Heart left ventricle (tissue), 16 donors: ENCODE results near the gene SSH2. TPM values are rescaled to one million over a fixed set of nuclear protein-coding genes. Genes with fewer than 3 reads are reported as not detected.
A peak's percentile ranks its signal among the peaks of the same experiment; 100 is the strongest.

Experiments used
- ATAC-seq, 4 donors: fragments of 200-7000 bp; cut with Tn5 transposase; one replicate each; pipeline ENCODE4 v1.9.1; 2020 to 2022; ENCODE audit warnings: moderate library complexity in 4 of 4, mild to moderate bottlenecking in 3 of 4, moderate number of reproducible peaks in 1 of 4
- DNase-seq, 5 donors: peaks; one replicate each; pipeline ENCODE4 v3.0.0-alpha.2; 2020
- H3K27ac ChIP-seq, 12 donors: fragments of 200-600 bp; sonication (generic) in 4 of 12; one replicate each; pipeline versions ENCODE4 v1.5.0 to v1.8.0; 2016 to 2022; ENCODE audit warnings: mild to moderate bottlenecking in 2 of 12
- H3K27me3 ChIP-seq, 9 donors: fragments of 200-600 bp; sonication (generic) in 2 of 9; one replicate each; pipeline versions ENCODE4 v1.5.1 to v1.8.0; 2016 to 2022; ENCODE audit warnings: mild to moderate bottlenecking in 3 of 9
- H3K36me3 ChIP-seq, 9 donors: fragments of 200-600 bp; sonication (generic) in 2 of 9; one replicate each; pipeline versions ENCODE4 v1.5.0 to v1.8.0; 2018 to 2022; ENCODE audit warnings: mild to moderate bottlenecking in 2 of 9
- H3K4me1 ChIP-seq, 12 donors: fragments of 200-600 bp; sonication (generic) in 4 of 12; one replicate each; pipeline versions ENCODE4 v1.5.0 to v1.8.0; 2016 to 2022; ENCODE audit warnings: mild to moderate bottlenecking in 3 of 12
- H3K4me3 ChIP-seq, 12 donors: fragments of 200-600 bp; sonication (generic) in 4 of 12; one replicate each; pipeline versions ENCODE4 v1.5.0 to v1.8.0; 2017 to 2022; ENCODE audit warnings: mild to moderate bottlenecking in 9 of 12, moderate library complexity in 4 of 12
- H3K9me3 ChIP-seq, 12 donors: fragments of 200-600 bp; sonication (generic) in 4 of 12; one replicate each; pipeline versions ENCODE4 v1.5.0 to v1.8.0; 2016 to 2022; ENCODE audit warnings: mild to moderate bottlenecking in 1 of 12
- CTCF ChIP-seq, 12 donors: fragments of 200-600 bp; sonication (generic) in 4 of 12; IDR thresholded peaks; one replicate each; pipeline versions ENCODE4 v1.5.0 to v1.8.0; 2018 to 2022; ENCODE audit warnings: antibody characterized with exemption in 12 of 12, mild to moderate bottlenecking in 5 of 12
- POLR2A ChIP-seq, 2 donors: fragments of 450-650 bp; IDR thresholded peaks; one replicate each; pipeline ENCODE4 v1.6.1; 2017; ENCODE audit warnings: antibody characterized with exemption in 2 of 2, mild to moderate bottlenecking in 2 of 2, moderate library complexity in 2 of 2
- WGBS, 4 donors: extraction: QIAGEN DNeasy Blood & Tissue Kit in 2 of 4; methylation state at CpG; one replicate each; pipeline versions ENCODE4 v1.1.5 to v1.1.7; 2013 to 2018; 5-methylcytosine and 5-hydroxymethylcytosine counted together
- intact Hi-C, 10 donors: fragments of 100-400 bp; cut with DNase I; formaldehyde crosslinking; loops; one replicate each; pipeline versions ENCODE4 v1.11.1 to v1.14.2; 2022
- polyA plus RNA-seq, 2 donors: library from polyadenylated mRNA; stranded (reverse); fragments of 200-250 nt; gene quantifications; one replicate each; pipeline ENCODE4 v1.2.3, GENCODE V29; 2013
- total RNA-seq, 9 donors: library from RNA; depleted of rRNA in 2 of 9; stranded (reverse); fragments of >200 nt in 2 of 9; fragmentation: NEBNext Ultra II Directional in 3 of 9; extraction: Animal tissue kit (Norgen Biotek cat#: 25700) in 3 of 9; gene quantifications; one replicate each; pipeline versions ENCODE4 v1.1.0 to v1.2.4, GENCODE V29; 2016 to 2023
- donor health status: ischemic (EF 13 %, LVEDD 7.1; RV severe dilation, severe dysfunction).
- donor health status: healthy with polysubstance abuse.
- donor health status: DM: no; HTN: yes; CAD: no.
- donor health status: DM: no; HTN: no; CAD: no.
- donor health status: ischemic (EF 25% LVEDD 6.9; RV normal size, moderate dysfunction).
- donor health status: ischemic (EF 25% LVEDD 5.7; RV mildly dilated, moderate dysfunction).
- donor health status: healthy.
- donor health status: DM: yes; HTN: yes; CAD: no.
- donor health status: ischemic (EF 35%, LVEDD 5.7; RV mildly dilated, moderate dysfunction).
- donor health status: nonischemic (EF 11% LVEDD 7.7; RV severe dilation, severe dysfunction).
- donor health status: DM: yes; HTN: yes; CAD: no.
- donor health status: PGD.
- donor health status: ischemic (EF 29% LVEDD 5.4; RV normal size, mild dysfunction).
- donor health status: nonischemic (EF 23%, LVEDD 6.1; RV moderate dilation, normal function).

Gene SSH2
- total and polyA plus RNA-seq, 11 donors = 20.8 to 46.7 (median 36.6) TPM

DNA sequence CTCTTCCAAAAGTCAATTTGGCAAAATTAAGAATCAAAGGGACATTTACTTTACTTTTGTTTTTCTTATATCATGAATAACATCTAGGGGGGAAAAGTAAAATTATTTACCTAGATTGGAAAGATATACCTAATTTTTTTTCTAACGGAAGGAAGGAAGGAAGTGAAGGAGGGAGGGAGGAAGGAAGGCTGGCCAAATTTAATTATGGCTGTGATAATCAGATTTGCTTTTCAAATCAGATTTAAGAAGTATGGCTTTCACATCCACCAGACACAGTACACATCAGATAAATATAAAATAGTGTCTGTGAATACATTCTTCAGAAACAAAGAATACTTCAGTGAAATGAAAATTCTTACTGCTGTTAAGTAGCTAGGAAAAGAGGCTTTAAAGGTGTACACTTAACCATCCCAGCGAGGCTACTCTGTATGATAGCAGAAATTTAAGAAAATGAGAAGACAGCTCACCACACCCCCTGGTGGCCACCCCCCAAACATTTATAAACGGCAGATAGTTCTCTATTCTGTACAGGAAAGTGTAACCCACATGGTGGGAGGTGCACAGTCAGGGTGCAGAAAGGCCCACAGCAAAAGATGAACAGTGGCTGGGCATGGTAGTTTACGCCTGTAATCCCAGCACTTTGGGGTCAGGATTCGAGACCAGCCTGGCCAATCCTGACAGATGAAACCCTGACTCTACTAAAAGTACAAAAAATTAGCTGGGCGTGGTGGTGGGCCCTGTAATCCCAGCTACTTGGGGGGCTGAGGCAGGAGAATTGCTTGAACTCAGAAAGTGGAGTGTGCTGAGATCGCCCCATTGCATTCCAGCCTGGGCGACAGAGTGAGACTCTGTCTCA, 150.8 kb downstream of the SSH2 start:
- peak overlapping the region in 4 of 12 donors; percentile 5 to 37 (median 18) for H3K27ac ChIP-seq
- TF ChIP-seq CTCF (IDR thresholded peaks at IDR 0.05) = peak; percentile 68 to 86 (median 78)
- TF ChIP-seq POLR2A (IDR thresholded peaks at IDR 0.05) = no peak
- no peak overlapping the region for H3K4me3 ChIP-seq

GRCh38 chr17:29777663-29778062, 152.4 kb downstream of the SSH2 start:
- WGBS, 4 donors = 65 to 86% (median 72%) methylated on average over 1 of the region's 1 CpG
- H3K27ac ChIP-seq = no peak overlapping the region
- intact Hi-C loops = loop anchor here in 9 of 10 donors (2.0 to 5.0 kb wide), 7 partner anchors 95 to 195 kb away; partner anchors contain the start of gene CORO6 (in 2 of the 9)

More for the DNA sequence above, 150.8 kb downstream of the SSH2 start:
- DNase-seq (peak; percentile 67 to 80 (median 72)), ATAC-seq (peak; percentile 92 to 96 (median 94))
- Histone ChIP-seq H3K4me1 (peaks cover 0 to 21% (median 8%) of the 10 kb centered on the region in 12 donors), H3K9me3 (no peaks in the 10 kb centered on the region), H3K36me3 (no peaks in the 10 kb centered on the region), H3K27me3 (no peaks in the 10 kb centered on the region)
- WGBS, 4 donors = 28 to 49% (median 39%) methylated on average over 7 to 8 of the region's 8 CpGs
- intact Hi-C loops = loop anchor here (1.0 to 5.0 kb wide), 9 partner anchors 97 to 197 kb away; partner anchors contain the start of gene CORO6 (in 2 of the 10)

DNA sequence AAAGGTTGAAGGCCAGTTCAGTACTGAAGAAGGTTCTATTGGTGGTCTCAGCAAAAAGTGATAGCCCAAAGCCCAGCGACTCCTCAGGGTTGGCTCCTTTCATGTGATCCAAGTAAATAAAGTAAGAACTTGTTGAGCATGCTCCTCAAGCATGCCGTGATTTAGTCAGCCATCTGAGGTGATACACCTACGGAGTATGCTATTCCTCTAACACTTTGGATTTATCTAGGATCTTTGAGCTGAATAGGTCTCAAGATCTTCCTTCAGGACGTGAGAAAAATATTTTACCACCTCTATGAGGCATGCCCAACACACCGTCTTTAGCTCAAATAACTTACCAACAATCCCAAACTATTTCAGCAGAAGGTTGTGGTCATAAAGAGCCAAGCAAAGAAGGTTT, 154.0 kb downstream of the SSH2 start:
- TF ChIP-seq POLR2A (IDR thresholded peaks at IDR 0.05) (no peak), CTCF (IDR thresholded peaks at IDR 0.05) (no peak)
- WGBS, 4 donors = 95 to 99% (median 99%) methylated on average over 5 of the region's 5 CpGs
- Histone ChIP-seq H3K4me3 (no peak overlapping the region), H3K36me3 (no peaks in the 10 kb centered on the region), H3K9me3 (no peaks in the 10 kb centered on the region), H3K27me3 (no peaks in the 10 kb centered on the region), H3K4me1 (peaks cover 0 to 21% (median 8%) of the 10 kb centered on the region in 12 donors), H3K27ac (no peak overlapping the region)
- intact Hi-C loops = loop anchor here in 7 of 10 donors (5.0 kb wide), 6 partner anchors 94 to 194 kb away; partner anchors contain the start of gene CORO6 (in 2 of the 7)
- DNase-seq = no peak
- no peak for ATAC-seq

More at GRCh38 chr17:29777663-29778062, 152.4 kb downstream of the SSH2 start:
- no peaks in the 10 kb centered on the region for H3K36me3 ChIP-seq
- DNase-seq (no peak), ATAC-seq (no peak)
- H3K4me1 ChIP-seq = peaks cover 0 to 21% (median 8%) of the 10 kb centered on the region in 12 donors
- H3K9me3 ChIP-seq = no peaks in the 10 kb centered on the region
- H3K4me3 ChIP-seq = no peak overlapping the region
- no peaks in the 10 kb centered on the region for H3K27me3 ChIP-seq
- TF ChIP-seq POLR2A (IDR thresholded peaks at IDR 0.05) (no peak), CTCF (IDR thresholded peaks at IDR 0.05) (no peak)

- 76 to 85% (median 80%) methylated on average over 2 of the region's 2 CpGs for WGBS, 4 donors
These were observed 157.0 kb downstream of the SSH2 start for GRCh38 chr17:29772981-29773380.

More at GRCh38 chr17:29772981-29773380, 157.0 kb downstream of the SSH2 start:
- H3K27me3 ChIP-seq = no peaks in the 10 kb centered on the region
- no peak overlapping the region for H3K4me3 ChIP-seq
- intact Hi-C loops = no loop called here
- no peak overlapping the region for H3K27ac ChIP-seq
- no peaks in the 10 kb centered on the region for H3K36me3 ChIP-seq
- H3K9me3 ChIP-seq = no peaks in the 10 kb centered on the region
- ATAC-seq (no peak), DNase-seq (no peak)
- H3K4me1 ChIP-seq = peaks cover 0 to 7% (median 0%) of the 10 kb centered on the region in 12 donors
- TF ChIP-seq POLR2A (IDR thresholded peaks at IDR 0.05) = no peak
- no peak for TF ChIP-seq CTCF (IDR thresholded peaks at IDR 0.05)
